Prostate gland (tissue), 2 donors: Measurements from ENCODE around the gene OR2AG2. TPM values are rescaled to one million over a fixed set of nuclear protein-coding genes. Genes with fewer than 3 reads are reported as not detected.

Source experiments
- DNase-seq: peaks from one replicate; pipeline ENCODE4 v3.0.0-alpha.2; 2019; ENCODE audit warnings: low spot score
- H3K27ac ChIP-seq, 2 donors: fragments of 200-600 bp; sonication (generic); 2 replicates each; pipeline ENCODE4 v1.5.1; 2017 to 2019
- H3K27me3 ChIP-seq: fragments of 200-600 bp; sonication (generic); replicated peaks from 2 replicates; pipeline ENCODE4 v1.5.1; 2019; ENCODE audit not compliant: insufficient read depth
- H3K36me3 ChIP-seq, 2 donors: fragments of 200-600 bp; sonication (generic); 1 replicate in 1 of 2; 2 replicates in 1 of 2; pipeline versions ENCODE4 v1.5.1 to v1.8.1; 2017 to 2019
- H3K4me1 ChIP-seq: fragments of 200-600 bp; sonication (generic); replicated peaks from 2 replicates; pipeline ENCODE4 v1.5.1; 2019
- H3K4me3 ChIP-seq, 2 donors: fragments of 200-600 bp; sonication (generic); 2 replicates each; pipeline ENCODE4 v1.5.1; 2017 to 2019
- H3K9me3 ChIP-seq: fragments of 200-600 bp; sonication (generic); 2 replicates; pipeline ENCODE4 v1.5.1; 2017
- CTCF ChIP-seq, 4 experiments: fragments of 200-600 bp in 2 of 4; fragments of 450-650 bp in 2 of 4; sonication (generic) in 2 of 4; IDR thresholded peaks; 1 replicate in 3 of 4; 2 replicates in 1 of 4; pipeline ENCODE4 v1.5.1; 2016 to 2019; ENCODE audit warnings: antibody characterized with exemption in 4 of 4, mild to moderate bottlenecking in 2 of 4, moderate library complexity in 2 of 4
- POLR2A ChIP-seq: fragments of 450-650 bp; IDR thresholded peaks from one replicate; pipeline ENCODE4 v1.6.1; 2016; ENCODE audit warnings: antibody characterized with exemption, mild to moderate bottlenecking
- POLR2AphosphoS5 ChIP-seq: sonication (generic); formaldehyde crosslinking; IDR thresholded peaks from one replicate; pipeline ENCODE4 v1.6.1; 2017; ENCODE audit warnings: antibody characterized with exemption
- WGBS: methylation state at CpG from one replicate; pipeline ENCODE4 v1.1.5; 2018; 5-methylcytosine and 5-hydroxymethylcytosine counted together
- intact Hi-C: fragments of 100-400 bp; cut with DNase I; formaldehyde crosslinking; loops from one replicate; pipeline ENCODE4 v1.14.2; 2022
- total RNA-seq, 2 donors: library from RNA; depleted of rRNA; stranded (reverse); fragments of >200 nt; gene quantifications; one replicate each; pipeline ENCODE4 v1.1.0, GENCODE V29; 2016

Gene OR2AG2
- total RNA-seq, 2 donors from 2014 or later, result 0.55 to 0.91 TPM

- Histone ChIP-seq H3K36me3 (no peaks in the 10 kb centered on the region), H3K27me3 (no peaks in the 10 kb centered on the region), H3K27ac (no peak within 1 kb of the TSS), H3K4me3 (no peak within 1 kb of the TSS), H3K9me3 (no peaks in the 10 kb centered on the region), H3K4me1 (no peaks in the 10 kb centered on the region)
- intact Hi-C loops, result no loop called here
- WGBS, result 90% methylated on average over 2 of the region's 2 CpGs
- TF ChIP-seq POLR2AphosphoS5, result no peak
- TF ChIP-seq POLR2A, result no peak
- no peak for TF ChIP-seq CTCF (IDR thresholded peaks at IDR 0.05)
- no peak for DNase-seq
Measured at GRCh38 chr11:6782720-6783119, 10.9 kb upstream of the OR2AG2 start, which contains the start of gene OR2AG1. Gene OR2AG1 (plus strand): TSS chr11:6783020. CDS start chr11:6785038, 2,018 bp downstream.

- TF ChIP-seq CTCF (IDR thresholded peaks at IDR 0.05) (no peak), POLR2AphosphoS5 (no peak), POLR2A (no peak)
- intact Hi-C loops, result no loop called here
- H3K27me3 ChIP-seq, result no peaks in the 10 kb centered on the region
Measured at GRCh38 chr11:6780829-6781228, 9.1 kb upstream of the OR2AG2 start.

GRCh38 chr11:6778518-6778917, 6.7 kb upstream of the OR2AG2 start:
- TF ChIP-seq POLR2AphosphoS5 (no peak), POLR2A (no peak), CTCF (IDR thresholded peaks at IDR 0.05) (no peak)
- Histone ChIP-seq H3K9me3 (no peaks in the 10 kb centered on the region), H3K36me3 (no peaks in the 10 kb centered on the region), H3K27ac (no peak overlapping the region), H3K4me1 (no peaks in the 10 kb centered on the region), H3K4me3 (no peak overlapping the region), H3K27me3 (no peaks in the 10 kb centered on the region)
- intact Hi-C loops, result no loop called here
- no peak for DNase-seq

More at GRCh38 chr11:6780829-6781228, 9.1 kb upstream of the OR2AG2 start:
- Histone ChIP-seq H3K4me3 (no peak overlapping the region), H3K27ac (no peak overlapping the region), H3K9me3 (no peaks in the 10 kb centered on the region), H3K4me1 (no peaks in the 10 kb centered on the region), H3K36me3 (no peaks in the 10 kb centered on the region)
- no peak for DNase-seq

GRCh38 chr11:6757373-6757967, 14.3 kb downstream of the OR2AG2 start:
- H3K9me3 ChIP-seq, result no peaks in the 10 kb centered on the region
- no peaks in the 10 kb centered on the region for H3K27me3 ChIP-seq
- TF ChIP-seq CTCF (IDR thresholded peaks at IDR 0.05) (peak in 3 of 4 experiments; percentile 41 to 53 (median 46)), POLR2A (no peak), POLR2AphosphoS5 (no peak)
- H3K4me1 ChIP-seq, result no peaks in the 10 kb centered on the region
- no peaks in the 10 kb centered on the region for H3K36me3 ChIP-seq
- H3K27ac ChIP-seq, result no peak overlapping the region
- H3K4me3 ChIP-seq, result no peak overlapping the region
- WGBS, result 52% methylated on average over 2 of the region's 2 CpGs
- intact Hi-C loops, result loop anchor here (5.0 kb wide), 1 partner anchor 55 kb away; no protein-coding TSS in a partner anchor
- DNase-seq, result peak; percentile 20

- TF ChIP-seq POLR2AphosphoS5 (no peak), POLR2A (no peak), CTCF (IDR thresholded peaks at IDR 0.05) (no peak)
- Histone ChIP-seq H3K36me3 (no peaks in the 10 kb centered on the region), H3K9me3 (no peaks in the 10 kb centered on the region), H3K4me3 (no peak overlapping the region), H3K4me1 (no peaks in the 10 kb centered on the region), H3K27ac (no peak overlapping the region), H3K27me3 (no peaks in the 10 kb centered on the region)
- WGBS, result 68% methylated on average over 1 of the region's 1 CpG
- intact Hi-C loops, result loop anchor here (5.0 kb wide), 1 partner anchor 54 kb away; no protein-coding TSS in a partner anchor
- no peak for DNase-seq
Measured at GRCh38 chr11:6755953-6756347, 15.8 kb downstream of the OR2AG2 start.
